ENCODE data around the gene SEC14L2. TPM values are rescaled to one million over a fixed set of nuclear protein-coding genes. Genes with fewer than 3 reads are reported as not detected.

Gene SEC14L2
- total and polyA plus RNA-seq, 2 donors (not counting 1 experiment from before 2014, with no cell fraction given): 0.24 to 0.67 TPM

DNA sequence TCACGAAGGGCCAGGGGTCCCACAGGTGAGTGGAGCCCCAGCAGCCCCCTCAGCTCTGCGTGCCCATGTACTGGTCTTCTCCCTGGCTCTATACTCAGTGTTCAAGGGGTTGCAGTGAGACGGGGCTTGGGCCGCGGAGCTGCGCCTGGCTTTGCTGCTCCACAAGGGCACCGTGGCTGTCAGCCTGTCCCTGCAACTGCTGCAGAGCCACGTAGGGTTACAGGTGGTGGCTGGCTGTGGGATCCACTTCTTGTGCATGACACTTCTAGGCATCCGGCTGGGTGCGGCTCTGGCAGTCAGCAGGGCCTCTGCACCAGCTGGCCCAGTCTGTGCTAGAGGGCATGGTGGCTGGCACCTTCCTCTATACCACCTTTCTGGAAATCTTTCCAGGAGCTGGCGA lies 43.0 kb downstream of the SEC14L2 start:
- DNase-seq (no peak), ATAC-seq (ENCODE audit: low read depth) (no peak)
- H3K4me1 ChIP-seq (ENCODE audit: control insufficient read depth in 2 of 2, insufficient read depth in 2 of 2, low read length in 2 of 2): peaks cover 17 to 23% of the 10 kb centered on the region in 2 donors
- Mint-ChIP-seq H3K4me1 (peaks cover 21% of the 10 kb centered on the region), H3K27ac (no peak overlapping the region), H3K9me3 (ENCODE audit: insufficient read depth) (peaks cover 15% of the 10 kb centered on the region), H3K4me3 (no peak overlapping the region), H3K27me3 (peaks cover 37% of the 10 kb centered on the region)
- H2AFZ ChIP-seq (ENCODE audit: insufficient read depth, low read depth, low read length, poor library complexity, severe bottlenecking): no peak overlapping the region
- ChIA-PET POLR2A (interaction anchor here (0.6 kb wide), 1 partner anchor 8 kb away, joined by 3 read pairs; no protein-coding TSS in a partner anchor), CTCF (interaction anchor here (0.6 kb wide), 1 partner anchor 18 kb away, joined by 3 read pairs; no protein-coding TSS in a partner anchor)
- no peaks in the 10 kb centered on the region for H3K36me3 ChIP-seq (replicated peaks in 1 of 2; ENCODE audit: control extremely low read depth in 1 of 2, control insufficient read depth in 1 of 2, extremely low read depth in 1 of 2, insufficient read depth in 2 of 2, low read length in 1 of 2)
- no peak overlapping the region for H3K4me2 ChIP-seq (replicated peaks; ENCODE audit: low read depth, low read length, poor library complexity, severe bottlenecking)
- no peak overlapping the region for H3K4me3 ChIP-seq (ENCODE audit: control extremely low read depth in 1 of 5, extremely low read depth in 1 of 5, insufficient read depth in 1 of 5, low read depth in 2 of 5, low read length in 4 of 5)
- WGBS (ENCODE audit: insufficient coverage): 88% methylated on average over 10 of the region's 11 CpGs
- H3K9me3 ChIP-seq (ENCODE audit: control extremely low read depth in 1 of 3, control insufficient read depth in 2 of 3, insufficient read depth in 1 of 3, low read length in 2 of 3): peaks cover 0 to 33% (median 16%) of the 10 kb centered on the region in 3 donors
- intact Hi-C loops (cut with micrococcal nuclease): no loop called here
- no peak overlapping the region for H3K9ac ChIP-seq (ENCODE audit: low read length)
- H3K27ac ChIP-seq (ENCODE audit: low read length in 2 of 2): no peak overlapping the region
- H3K79me2 ChIP-seq (ENCODE audit: control insufficient read depth, insufficient read depth, low read length): no peaks in the 10 kb centered on the region
- no peak for TF ChIP-seq EZH2 (IDR thresholded peaks at IDR 0.05; ENCODE audit: borderline replicate concordance, insufficient read depth, low read depth, low read length, poor library complexity, severe bottlenecking)
- TF ChIP-seq CTCF (IDR thresholded peaks at IDR 0.05): no peak
- H4K20me1 ChIP-seq (ENCODE audit: control insufficient read depth, insufficient read depth, low read length, poor library complexity, severe bottlenecking): no peaks in the 10 kb centered on the region
- peaks cover 0 to 26% (median 1%) of the 10 kb centered on the region in 4 experiments for H3K27me3 ChIP-seq (replicated peaks in 1 of 4; ENCODE audit: control extremely low read depth in 1 of 4, control insufficient read depth in 3 of 4, insufficient read depth in 4 of 4, low read length in 3 of 4)

- Histone ChIP-seq H3K79me2 (ENCODE audit: control insufficient read depth, insufficient read depth, low read length) (no peaks in the 10 kb centered on the region), H3K27me3 (replicated peaks in 1 of 4; ENCODE audit: control extremely low read depth in 1 of 4, control insufficient read depth in 3 of 4, insufficient read depth in 4 of 4, low read length in 3 of 4) (peaks cover 0 to 38% (median 4%) of the 10 kb centered on the region in 4 experiments), H3K4me1 (ENCODE audit: control insufficient read depth in 2 of 2, insufficient read depth in 2 of 2, low read length in 2 of 2) (peaks cover 8 to 14% of the 10 kb centered on the region in 2 donors), H3K27ac (ENCODE audit: low read length in 2 of 2) (no peak overlapping the region), H3K36me3 (replicated peaks in 1 of 2; ENCODE audit: control extremely low read depth in 1 of 2, control insufficient read depth in 1 of 2, extremely low read depth in 1 of 2, insufficient read depth in 2 of 2, low read length in 1 of 2) (no peaks in the 10 kb centered on the region), H3K9me3 (ENCODE audit: control extremely low read depth in 1 of 3, control insufficient read depth in 2 of 3, insufficient read depth in 1 of 3, low read length in 2 of 3) (peaks cover 0 to 26% (median 3%) of the 10 kb centered on the region in 3 donors), H4K20me1 (ENCODE audit: control insufficient read depth, insufficient read depth, low read length, poor library complexity, severe bottlenecking) (no peaks in the 10 kb centered on the region), H3K4me2 (replicated peaks; ENCODE audit: low read depth, low read length, poor library complexity, severe bottlenecking) (no peak overlapping the region), H2AFZ (ENCODE audit: insufficient read depth, low read depth, low read length, poor library complexity, severe bottlenecking) (no peak overlapping the region), H3K4me3 (ENCODE audit: control extremely low read depth in 1 of 5, extremely low read depth in 1 of 5, insufficient read depth in 1 of 5, low read depth in 2 of 5, low read length in 4 of 5) (no peak overlapping the region), H3K9ac (ENCODE audit: low read length) (no peak overlapping the region)
- no peak overlapping the region for H3K4me3 Mint-ChIP-seq
- H3K27ac Mint-ChIP-seq: no peak overlapping the region
- intact Hi-C loops (cut with micrococcal nuclease): no loop called here
- no peak for ATAC-seq (ENCODE audit: low read depth)
- H3K9me3 Mint-ChIP-seq (ENCODE audit: insufficient read depth): peaks cover 7% of the 10 kb centered on the region
- no peak for TF ChIP-seq CTCF (IDR thresholded peaks at IDR 0.05)
- no peak for TF ChIP-seq EZH2 (IDR thresholded peaks at IDR 0.05; ENCODE audit: borderline replicate concordance, insufficient read depth, low read depth, low read length, poor library complexity, severe bottlenecking)
- DNase-seq: no peak
- H3K27me3 Mint-ChIP-seq: peaks cover 43% of the 10 kb centered on the region
- POLR2A ChIA-PET: no interaction called here
- WGBS (ENCODE audit: insufficient coverage): 90% methylated on average over 3 of the region's 9 CpGs
- CTCF ChIA-PET: no interaction called here
- H3K4me1 Mint-ChIP-seq: peaks cover 16% of the 10 kb centered on the region
Measured at GRCh38 chr22:30441088-30441487, 44.3 kb downstream of the SEC14L2 start.
